Measurements from ENCODE around the gene VWC2L. TPM values are rescaled to one million over a fixed set of nuclear protein-coding genes. Genes with fewer than 3 reads are reported as not detected.

The VWC2L gene
- polyA plus RNA-seq, 4 donors = 0.03 TPM; not detected in 2

DNA sequence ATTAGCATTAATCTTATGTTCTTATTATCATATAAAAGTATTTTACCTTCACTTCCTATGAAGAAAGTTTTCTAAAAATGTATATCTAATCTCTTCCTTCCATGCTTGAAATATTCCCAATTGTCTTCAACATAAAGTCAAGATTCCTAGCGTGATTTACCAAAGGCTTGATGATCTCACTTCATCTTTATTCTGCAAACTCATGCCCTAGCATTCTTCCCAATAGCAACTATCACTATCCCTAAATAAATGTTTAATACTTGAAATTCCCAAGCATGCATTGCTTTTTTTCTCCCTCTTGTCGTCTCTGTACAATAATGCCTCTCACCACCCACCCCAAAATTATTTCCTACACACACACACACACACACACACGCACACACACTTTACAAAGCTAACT is 125.8 kb downstream of the VWC2L start:
- DNase-seq (no peak), FAIRE-seq (no peak)
- no peak overlapping the region for H3K4me3 ChIP-seq (ENCODE audit: low read depth in 1 of 3, low read length in 3 of 3)
- 67 to 77% (median 67%) methylated on average over 3 of the region's 3 CpGs for WGBS, 3 donors
- H3K36me3 ChIP-seq (ENCODE audit: control insufficient read depth in 3 of 3, insufficient read depth in 2 of 3, low read depth in 1 of 3, low read length in 3 of 3) = no peaks in the 10 kb centered on the region
- H3K27me3 ChIP-seq (ENCODE audit: control insufficient read depth in 3 of 3, insufficient read depth in 3 of 3, low read length in 3 of 3) = no peaks in the 10 kb centered on the region
- H3K9me3 ChIP-seq (ENCODE audit: control insufficient read depth in 2 of 2, insufficient read depth in 1 of 2, low read depth in 1 of 2, low read length in 1 of 2) = no peaks in the 10 kb centered on the region
- no peaks in the 10 kb centered on the region for H3K4me1 ChIP-seq (ENCODE audit: control insufficient read depth in 3 of 3, insufficient read depth in 2 of 3, low read depth in 1 of 3, low read length in 2 of 3)
- no peak overlapping the region for H3K27ac ChIP-seq (ENCODE audit: low read depth in 1 of 3, low read length in 2 of 3)

DNA sequence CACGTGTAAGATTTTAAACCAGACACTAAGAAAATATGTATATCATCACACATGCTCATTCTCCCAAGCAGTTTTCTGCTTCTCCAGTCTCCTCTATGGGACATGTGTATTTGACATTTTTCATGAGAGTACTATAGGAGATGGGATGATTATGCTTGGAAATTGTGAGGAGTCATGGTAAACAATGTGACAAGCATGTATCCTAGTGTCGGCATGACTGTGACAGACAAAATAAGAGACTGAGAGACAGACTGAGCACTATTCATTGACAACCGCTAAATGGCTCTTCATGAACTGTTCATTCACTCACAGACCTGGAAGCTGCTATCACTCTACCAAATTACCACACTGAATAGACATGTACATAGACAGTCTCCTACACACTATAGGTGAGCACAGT is 127.1 kb downstream of the VWC2L start:
- no peak overlapping the region for H3K4me3 ChIP-seq (ENCODE audit: low read depth in 1 of 3, low read length in 3 of 3)
- H3K27ac ChIP-seq (ENCODE audit: low read depth in 1 of 3, low read length in 2 of 3) = no peak overlapping the region
- no peaks in the 10 kb centered on the region for H3K4me1 ChIP-seq (ENCODE audit: control insufficient read depth in 3 of 3, insufficient read depth in 2 of 3, low read depth in 1 of 3, low read length in 2 of 3)
- H3K27me3 ChIP-seq (ENCODE audit: control insufficient read depth in 3 of 3, insufficient read depth in 3 of 3, low read length in 3 of 3) = no peaks in the 10 kb centered on the region
- FAIRE-seq (no peak), DNase-seq (no peak)
- no peaks in the 10 kb centered on the region for H3K36me3 ChIP-seq (ENCODE audit: control insufficient read depth in 3 of 3, insufficient read depth in 2 of 3, low read depth in 1 of 3, low read length in 3 of 3)
- 63 to 72% (median 68%) methylated on average over 3 of the region's 3 CpGs for WGBS, 3 donors
- no peaks in the 10 kb centered on the region for H3K9me3 ChIP-seq (ENCODE audit: control insufficient read depth in 2 of 2, insufficient read depth in 1 of 2, low read depth in 1 of 2, low read length in 1 of 2)

DNA sequence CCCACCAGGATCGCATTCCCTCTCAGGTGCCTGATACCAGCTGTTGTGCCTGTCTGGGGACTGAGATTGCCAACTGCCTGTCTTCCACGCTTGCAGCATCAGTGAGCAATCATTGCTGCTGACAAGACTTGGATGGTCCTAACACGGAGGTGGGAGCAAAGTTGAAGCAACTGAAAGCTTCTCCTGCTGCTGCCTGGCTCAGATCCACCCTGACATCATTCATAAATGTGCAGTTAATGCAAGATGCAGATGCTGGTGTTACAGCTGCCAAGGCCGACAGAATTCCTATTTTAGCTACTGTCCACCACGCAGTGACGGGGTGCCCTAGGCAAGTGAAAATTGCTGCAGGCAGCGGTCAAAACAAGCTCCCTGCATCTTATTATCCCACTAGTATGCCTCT is 131.4 kb downstream of the VWC2L start:
- Histone ChIP-seq H3K4me3 (ENCODE audit: low read depth in 1 of 3, low read length in 3 of 3) (no peak overlapping the region), H3K27me3 (ENCODE audit: control insufficient read depth in 3 of 3, insufficient read depth in 3 of 3, low read length in 3 of 3) (no peaks in the 10 kb centered on the region), H3K4me1 (ENCODE audit: control insufficient read depth in 3 of 3, insufficient read depth in 2 of 3, low read depth in 1 of 3, low read length in 2 of 3) (no peaks in the 10 kb centered on the region), H3K9me3 (ENCODE audit: control insufficient read depth in 2 of 2, insufficient read depth in 1 of 2, low read depth in 1 of 2, low read length in 1 of 2) (no peaks in the 10 kb centered on the region), H3K36me3 (ENCODE audit: control insufficient read depth in 3 of 3, insufficient read depth in 2 of 3, low read depth in 1 of 3, low read length in 3 of 3) (no peaks in the 10 kb centered on the region), H3K27ac (ENCODE audit: low read depth in 1 of 3, low read length in 2 of 3) (no peak overlapping the region)
- 66 to 72% (median 70%) methylated on average over 7 of the region's 7 CpGs for WGBS, 3 donors
- DNase-seq (no peak), FAIRE-seq (no peak)

DNA sequence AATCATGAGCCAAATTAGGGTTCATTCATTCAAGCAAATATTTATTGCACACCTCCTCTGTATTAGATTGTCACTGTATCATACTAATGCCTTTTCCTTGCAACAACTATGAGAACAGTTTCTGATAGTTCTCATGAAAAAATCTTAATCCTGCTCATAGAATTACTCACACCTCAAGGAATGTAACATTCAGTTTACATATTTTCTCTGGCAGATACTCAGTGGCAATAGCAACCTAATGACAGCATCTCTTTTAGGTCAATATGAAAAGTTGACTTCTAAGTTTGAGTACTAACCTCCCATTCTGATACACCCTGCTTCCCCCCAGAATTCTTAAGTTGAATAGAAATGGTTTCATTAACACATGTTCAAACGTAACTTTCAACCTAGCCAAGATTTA is 132.0 kb downstream of the VWC2L start:
- Histone ChIP-seq H3K4me1 (ENCODE audit: control insufficient read depth in 3 of 3, insufficient read depth in 2 of 3, low read depth in 1 of 3, low read length in 2 of 3) (no peaks in the 10 kb centered on the region), H3K27ac (ENCODE audit: low read depth in 1 of 3, low read length in 2 of 3) (no peak overlapping the region), H3K4me3 (ENCODE audit: low read depth in 1 of 3, low read length in 3 of 3) (no peak overlapping the region), H3K27me3 (ENCODE audit: control insufficient read depth in 3 of 3, insufficient read depth in 3 of 3, low read length in 3 of 3) (no peaks in the 10 kb centered on the region), H3K36me3 (ENCODE audit: control insufficient read depth in 3 of 3, insufficient read depth in 2 of 3, low read depth in 1 of 3, low read length in 3 of 3) (no peaks in the 10 kb centered on the region), H3K9me3 (ENCODE audit: control insufficient read depth in 2 of 2, insufficient read depth in 1 of 2, low read depth in 1 of 2, low read length in 1 of 2) (no peaks in the 10 kb centered on the region)
- WGBS, 3 donors = 70 to 77% (median 73%) methylated on average over 1 of the region's 1 CpG
- FAIRE-seq (no peak), DNase-seq (no peak)

DNA sequence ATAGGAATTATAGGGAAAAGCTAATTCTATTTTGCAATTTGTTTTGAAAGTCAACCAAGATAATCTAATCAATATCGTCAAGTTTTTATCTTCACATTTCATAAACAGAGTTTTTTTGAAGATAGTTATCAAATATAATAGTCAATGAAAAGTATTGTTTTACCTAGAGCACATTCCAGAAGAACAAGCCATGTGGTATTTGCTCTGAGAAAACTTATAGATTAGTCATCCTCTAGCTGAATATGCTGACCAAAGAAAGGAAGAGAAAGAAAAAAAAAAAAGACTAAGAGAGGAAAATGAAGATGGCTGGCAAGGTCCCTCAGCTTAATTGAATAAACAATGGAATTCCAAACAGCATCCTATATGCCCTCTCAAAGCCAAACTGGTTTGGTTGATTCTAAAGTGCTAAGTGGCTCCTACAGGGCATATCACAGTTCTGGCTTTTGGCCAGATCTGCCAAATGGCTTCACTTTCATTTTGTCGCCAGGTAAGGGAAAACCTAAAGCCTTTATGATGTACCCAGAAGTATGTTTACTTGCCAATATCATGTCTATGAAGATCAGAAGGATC is 132.6 kb downstream of the VWC2L start:
- 13 to 62% (median 42%) methylated on average over 2 of the region's 2 CpGs for WGBS, 3 donors
- no peak for FAIRE-seq
- no peak overlapping the region for H3K27ac ChIP-seq (ENCODE audit: low read depth in 1 of 3, low read length in 2 of 3)
- H3K36me3 ChIP-seq (ENCODE audit: control insufficient read depth in 3 of 3, insufficient read depth in 2 of 3, low read depth in 1 of 3, low read length in 3 of 3) = no peaks in the 10 kb centered on the region
- H3K27me3 ChIP-seq (ENCODE audit: control insufficient read depth in 3 of 3, insufficient read depth in 3 of 3, low read length in 3 of 3) = no peaks in the 10 kb centered on the region
- no peaks in the 10 kb centered on the region for H3K4me1 ChIP-seq (ENCODE audit: control insufficient read depth in 3 of 3, insufficient read depth in 2 of 3, low read depth in 1 of 3, low read length in 2 of 3)
- H3K9me3 ChIP-seq (ENCODE audit: control insufficient read depth in 2 of 2, insufficient read depth in 1 of 2, low read depth in 1 of 2, low read length in 1 of 2) = no peaks in the 10 kb centered on the region
- no peak for DNase-seq
- no peak overlapping the region for H3K4me3 ChIP-seq (ENCODE audit: low read depth in 1 of 3, low read length in 3 of 3)

DNA sequence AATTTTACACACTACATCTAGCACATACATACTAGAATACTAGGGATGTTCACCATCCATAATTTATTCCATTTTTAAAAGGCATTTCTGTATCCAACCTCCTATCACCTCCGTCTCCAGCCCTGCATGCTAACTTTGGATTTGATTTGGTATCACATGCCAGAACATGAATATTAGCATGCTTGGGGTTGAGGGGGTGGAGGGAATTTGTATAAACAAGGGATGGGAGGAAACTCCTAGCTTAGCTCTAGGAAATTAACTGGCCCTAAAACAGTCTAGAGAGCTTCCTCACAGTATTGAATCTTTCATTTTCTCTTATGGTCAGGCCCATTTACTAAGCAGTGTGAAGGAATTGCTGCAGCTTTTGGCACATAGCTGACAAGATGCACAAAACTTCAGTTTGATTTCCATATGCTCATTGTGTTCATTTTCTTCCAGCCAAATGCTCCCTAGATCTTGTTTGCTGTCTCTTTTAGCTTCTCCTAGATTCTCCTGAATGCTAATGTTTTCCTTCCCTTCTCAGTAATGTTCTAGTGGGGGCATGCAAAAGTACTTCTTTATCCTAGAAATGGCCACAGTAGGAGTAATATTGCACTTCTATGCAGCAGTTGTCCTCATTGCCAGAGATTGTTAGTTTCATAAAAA is 135.2 kb downstream of the VWC2L start:
- 58 to 81% (median 68%) methylated on average over 1 of the region's 1 CpG for WGBS, 3 donors
- FAIRE-seq = no peak

DNA sequence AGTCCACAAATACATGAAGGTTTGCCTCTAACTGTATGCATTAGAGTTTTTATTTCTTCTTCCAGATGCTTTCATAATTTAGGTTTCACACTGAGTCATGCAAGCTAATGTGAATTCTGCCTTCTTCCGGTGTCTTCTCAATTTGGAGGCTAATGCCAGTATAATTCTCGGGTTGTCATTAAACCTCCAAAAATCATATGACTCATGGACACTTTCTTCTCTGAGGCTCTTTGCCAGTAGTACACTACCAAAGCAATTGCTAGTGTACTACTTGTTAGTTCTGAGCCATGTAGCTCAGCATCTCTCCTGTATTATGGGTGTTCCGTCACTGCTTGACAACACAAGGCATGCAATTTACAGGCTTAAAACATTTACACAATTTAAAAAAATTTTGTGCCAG is 137.1 kb downstream of the VWC2L start:
- DNase-seq = no peak
- Histone ChIP-seq H3K27me3 (ENCODE audit: control insufficient read depth in 3 of 3, insufficient read depth in 3 of 3, low read length in 3 of 3) (no peaks in the 10 kb centered on the region), H3K4me3 (ENCODE audit: low read depth in 1 of 3, low read length in 3 of 3) (no peak overlapping the region), H3K36me3 (ENCODE audit: control insufficient read depth in 3 of 3, insufficient read depth in 2 of 3, low read depth in 1 of 3, low read length in 3 of 3) (no peaks in the 10 kb centered on the region), H3K9me3 (ENCODE audit: control insufficient read depth in 2 of 2, insufficient read depth in 1 of 2, low read depth in 1 of 2, low read length in 1 of 2) (no peaks in the 10 kb centered on the region), H3K4me1 (ENCODE audit: control insufficient read depth in 3 of 3, insufficient read depth in 2 of 3, low read depth in 1 of 3, low read length in 2 of 3) (no peaks in the 10 kb centered on the region), H3K27ac (ENCODE audit: low read depth in 1 of 3, low read length in 2 of 3) (no peak overlapping the region)
- no peak for FAIRE-seq
- 50 to 59% (median 53%) methylated on average over 3 of the region's 3 CpGs for WGBS, 3 donors

More for the DNA sequence above, 135.2 kb downstream of the VWC2L start:
- Histone ChIP-seq H3K4me3 (ENCODE audit: low read depth in 1 of 3, low read length in 3 of 3) (no peak overlapping the region), H3K4me1 (ENCODE audit: control insufficient read depth in 3 of 3, insufficient read depth in 2 of 3, low read depth in 1 of 3, low read length in 2 of 3) (no peaks in the 10 kb centered on the region), H3K36me3 (ENCODE audit: control insufficient read depth in 3 of 3, insufficient read depth in 2 of 3, low read depth in 1 of 3, low read length in 3 of 3) (no peaks in the 10 kb centered on the region), H3K9me3 (ENCODE audit: control insufficient read depth in 2 of 2, insufficient read depth in 1 of 2, low read depth in 1 of 2, low read length in 1 of 2) (no peaks in the 10 kb centered on the region), H3K27me3 (ENCODE audit: control insufficient read depth in 3 of 3, insufficient read depth in 3 of 3, low read length in 3 of 3) (no peaks in the 10 kb centered on the region), H3K27ac (ENCODE audit: low read depth in 1 of 3, low read length in 2 of 3) (no peak overlapping the region)
- no peak for DNase-seq

DNA sequence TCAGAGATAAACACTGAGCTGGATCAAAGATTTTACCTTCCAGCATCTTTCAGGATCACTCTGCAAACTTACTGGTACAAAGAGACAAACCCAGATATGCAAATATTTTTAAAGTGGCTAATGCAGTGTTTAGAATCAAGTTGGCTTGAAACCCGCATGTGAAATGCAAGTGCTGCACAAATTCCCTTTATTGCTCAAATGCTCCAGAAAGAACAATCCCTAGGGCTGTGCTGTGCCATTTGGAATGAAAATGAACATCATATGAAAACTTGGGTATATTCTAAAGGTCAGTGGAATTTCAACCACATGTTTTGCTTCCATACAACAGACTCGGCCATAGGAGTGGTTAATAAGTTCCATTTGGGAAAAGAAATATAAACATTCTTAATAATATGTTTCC is 139.1 kb downstream of the VWC2L start:
- Histone ChIP-seq H3K27ac (ENCODE audit: low read depth in 1 of 3, low read length in 2 of 3) (no peak overlapping the region), H3K4me3 (ENCODE audit: low read depth in 1 of 3, low read length in 3 of 3) (no peak overlapping the region), H3K9me3 (ENCODE audit: control insufficient read depth in 2 of 2, insufficient read depth in 1 of 2, low read depth in 1 of 2, low read length in 1 of 2) (peaks cover 0 to 4% of the 10 kb centered on the region in 2 donors), H3K36me3 (ENCODE audit: control insufficient read depth in 3 of 3, insufficient read depth in 2 of 3, low read depth in 1 of 3, low read length in 3 of 3) (no peaks in the 10 kb centered on the region), H3K4me1 (ENCODE audit: control insufficient read depth in 3 of 3, insufficient read depth in 2 of 3, low read depth in 1 of 3, low read length in 2 of 3) (no peaks in the 10 kb centered on the region), H3K27me3 (ENCODE audit: control insufficient read depth in 3 of 3, insufficient read depth in 3 of 3, low read length in 3 of 3) (no peaks in the 10 kb centered on the region)
- no peak for FAIRE-seq
- WGBS, 3 donors = 69 to 75% (median 73%) methylated on average over 2 of the region's 2 CpGs
- DNase-seq = no peak

DNA sequence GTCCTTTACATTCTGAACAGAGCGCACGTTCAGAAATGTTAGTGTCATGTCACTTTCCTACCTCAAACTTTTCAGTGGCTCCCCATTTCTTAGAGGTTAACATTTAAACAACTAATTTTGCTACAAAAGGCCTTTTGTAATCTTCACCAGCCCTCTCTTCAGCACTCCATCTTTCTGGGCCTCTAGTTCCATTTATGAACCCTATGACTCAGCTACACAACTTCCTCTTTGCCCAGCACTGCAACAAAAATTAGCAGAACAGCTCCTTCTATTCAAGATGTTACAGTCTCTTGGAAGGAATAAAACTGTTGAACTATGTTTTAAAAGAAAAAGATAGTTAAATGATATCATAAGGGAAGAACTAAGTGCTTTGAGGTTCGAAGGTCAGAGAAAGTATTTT is 139.9 kb downstream of the VWC2L start:
- FAIRE-seq (no peak), DNase-seq (no peak)
- Histone ChIP-seq H3K36me3 (ENCODE audit: control insufficient read depth in 3 of 3, insufficient read depth in 2 of 3, low read depth in 1 of 3, low read length in 3 of 3) (no peaks in the 10 kb centered on the region), H3K9me3 (ENCODE audit: control insufficient read depth in 2 of 2, insufficient read depth in 1 of 2, low read depth in 1 of 2, low read length in 1 of 2) (peaks cover 0 to 4% of the 10 kb centered on the region in 2 donors), H3K4me1 (ENCODE audit: control insufficient read depth in 3 of 3, insufficient read depth in 2 of 3, low read depth in 1 of 3, low read length in 2 of 3) (no peaks in the 10 kb centered on the region), H3K27me3 (ENCODE audit: control insufficient read depth in 3 of 3, insufficient read depth in 3 of 3, low read length in 3 of 3) (no peaks in the 10 kb centered on the region), H3K27ac (ENCODE audit: low read depth in 1 of 3, low read length in 2 of 3) (no peak overlapping the region), H3K4me3 (ENCODE audit: low read depth in 1 of 3, low read length in 3 of 3) (no peak overlapping the region)
- WGBS, 3 donors = 80 to 82% (median 82%) methylated on average over 3 of the region's 3 CpGs
